DMS53 treated with DMSO at 0.1 percent for 48 hours (cell line): ENCODE measurements around the gene OPTN.
"Not testable (repeated sequence)": the region's sequence is repeated elsewhere in the genome, so short reads cannot be mapped to it uniquely, and the experiment has no call there.

ENCODE experiments used
- DNase-seq: peaks from one replicate; lab custom pipeline; 2025; ENCODE audit not compliant: unreplicated experiment; lab: John Stamatoyannopoulos, UW

Gene OPTN

DNA sequence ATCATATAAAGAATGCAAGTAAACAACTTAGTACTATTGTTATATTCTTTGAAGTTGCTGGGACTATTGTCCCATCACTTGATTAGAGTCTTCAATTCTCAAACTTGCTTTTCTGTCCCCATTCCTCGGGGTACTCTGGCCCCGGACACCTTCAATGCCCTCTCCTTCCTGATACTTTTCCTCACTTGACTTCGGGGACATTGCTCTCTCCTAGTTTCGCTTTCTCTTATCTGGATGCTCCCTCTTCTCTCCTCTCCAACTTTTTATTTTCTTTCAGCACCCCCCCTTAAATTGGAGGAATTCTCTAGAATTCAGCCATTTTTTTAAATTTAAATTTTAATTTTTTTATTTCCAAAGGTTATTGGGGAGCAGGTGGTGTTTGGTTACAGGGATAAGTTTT lies 10.6 kb upstream of the OPTN start:
- DNase-seq, result no peak

GRCh38 chr10:13090289-13090688 lies 9.7 kb upstream of the OPTN start:
- no peak for DNase-seq

DNA sequence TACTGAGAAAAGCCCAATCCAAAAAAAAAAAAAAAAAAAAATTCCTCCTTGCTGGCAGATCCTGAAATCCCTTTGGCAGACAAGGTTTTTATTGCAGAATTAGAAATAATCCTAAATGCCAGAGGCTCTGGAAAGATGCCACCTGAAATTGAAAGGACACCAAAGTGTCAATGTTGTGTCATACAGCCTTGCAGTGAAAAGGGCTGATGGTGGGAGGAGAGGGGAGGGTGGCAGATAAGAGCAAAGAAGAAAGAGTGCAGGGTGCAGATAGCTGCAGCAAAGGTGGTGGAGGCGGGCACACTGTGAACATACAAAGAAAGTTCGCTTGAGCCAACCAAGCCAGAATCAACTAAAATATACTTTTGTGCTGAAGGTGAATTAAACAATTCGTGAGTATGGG lies 8.2 kb upstream of the OPTN start:
- no peak for DNase-seq

GRCh38 chr10:13092291-13093102 lies 7.5 kb upstream of the OPTN start:
- DNase-seq, result no peak

- DNase-seq, result not testable (repeated sequence)
These were observed 5.9 kb upstream of the OPTN start for GRCh38 chr10:13094082-13094481.

GRCh38 chr10:13095094-13095493 lies 4.9 kb upstream of the OPTN start:
- no peak for DNase-seq

DNA sequence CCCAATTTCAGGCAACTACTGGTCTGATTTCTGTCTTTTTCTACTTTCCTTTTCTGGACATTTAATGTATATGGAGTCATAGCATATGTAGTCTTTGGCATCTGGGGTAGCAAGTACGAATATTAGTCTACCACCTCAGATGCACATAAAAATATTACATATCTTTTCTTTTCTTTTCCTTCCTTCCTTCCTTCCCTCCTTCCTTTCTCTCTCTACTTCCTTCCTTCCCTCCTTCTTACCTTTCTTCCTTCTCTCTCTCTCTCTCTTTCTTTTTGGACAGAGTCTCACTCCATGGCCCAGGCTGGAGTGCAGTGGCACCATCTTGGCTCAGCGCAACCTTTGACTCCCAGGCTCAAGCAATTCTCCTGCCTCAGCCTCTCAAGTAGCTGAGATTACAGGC lies 4.0 kb upstream of the OPTN start:
- DNase-seq, result no peak

DNA sequence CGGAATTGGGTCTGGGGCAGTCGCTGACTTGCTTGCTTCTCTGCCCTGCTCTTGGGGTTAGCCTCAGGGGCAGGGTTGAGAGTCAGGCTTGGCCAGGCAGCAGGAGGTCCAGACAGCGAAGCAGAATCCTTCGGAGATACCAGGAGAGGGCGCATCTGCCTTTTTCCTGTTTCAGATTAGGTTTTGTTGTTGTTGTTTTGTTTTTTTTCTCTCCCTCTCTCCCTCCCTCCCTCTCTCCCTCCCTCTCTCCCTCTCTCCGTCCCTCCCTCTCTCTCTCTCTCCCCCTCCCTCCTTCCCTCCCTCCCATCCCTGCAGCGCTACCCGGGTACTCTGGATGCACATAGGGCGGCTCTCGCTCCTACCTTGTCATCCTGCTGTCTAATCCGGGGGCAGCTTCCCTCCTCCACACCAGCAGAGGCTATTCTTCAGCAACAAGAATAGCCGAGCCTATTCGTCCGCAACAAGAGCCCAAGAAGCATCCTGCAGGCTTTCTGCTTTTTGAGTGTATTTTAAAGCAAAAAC lies 758 bp upstream of the OPTN start:
- DNase-seq, result peak; percentile 84

DNA sequence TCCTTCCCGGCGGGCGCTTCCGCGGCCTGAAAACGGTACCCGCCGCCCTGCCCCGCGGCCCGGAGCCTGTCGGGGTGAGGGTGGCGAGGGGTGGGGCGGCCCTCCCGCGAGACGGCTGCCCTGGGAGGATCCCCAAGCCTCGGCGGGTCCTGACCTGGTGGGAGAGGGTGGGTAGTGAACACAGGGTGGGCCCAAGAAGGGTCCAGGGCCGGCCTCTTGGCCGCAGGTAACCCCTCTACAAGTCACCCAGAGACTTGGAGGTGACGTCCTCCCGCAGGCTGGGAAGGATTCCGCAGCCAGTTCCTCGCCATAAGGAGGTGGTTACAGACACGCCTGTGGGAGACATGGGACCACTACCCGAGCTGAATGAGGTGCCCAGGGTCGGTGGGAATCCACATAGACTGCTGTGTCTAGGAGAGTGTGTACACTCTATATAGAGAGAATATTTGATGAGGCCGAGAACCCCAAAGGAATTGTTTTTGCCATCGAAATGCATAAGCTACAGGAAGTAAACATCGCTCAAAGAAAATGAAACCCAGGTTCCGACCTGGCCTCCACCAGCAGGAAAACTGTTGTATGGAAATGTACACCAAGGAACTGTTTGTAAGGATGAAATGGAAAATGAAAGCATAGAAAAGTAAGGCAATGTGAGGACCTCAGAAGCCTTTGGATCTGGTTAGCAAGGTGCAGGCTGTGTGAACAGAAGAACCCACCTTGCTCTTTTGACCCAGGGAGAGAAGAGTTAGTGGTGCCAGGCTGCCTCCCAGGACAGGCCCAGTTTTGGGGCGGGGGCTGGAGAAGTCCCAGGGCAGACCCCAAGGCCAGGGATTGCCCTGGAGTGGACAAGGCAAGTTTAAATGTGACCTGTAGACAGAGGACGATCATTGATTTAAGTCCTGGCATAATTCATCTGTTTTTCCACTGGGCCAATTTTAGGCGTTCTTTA lies 659 bp downstream of the OPTN start:
- DNase-seq, result peak; percentile 30

- DNase-seq, result no peak
These were observed 2.2 kb downstream of the OPTN start for GRCh38 chr10:13102002-13102794.

DNA sequence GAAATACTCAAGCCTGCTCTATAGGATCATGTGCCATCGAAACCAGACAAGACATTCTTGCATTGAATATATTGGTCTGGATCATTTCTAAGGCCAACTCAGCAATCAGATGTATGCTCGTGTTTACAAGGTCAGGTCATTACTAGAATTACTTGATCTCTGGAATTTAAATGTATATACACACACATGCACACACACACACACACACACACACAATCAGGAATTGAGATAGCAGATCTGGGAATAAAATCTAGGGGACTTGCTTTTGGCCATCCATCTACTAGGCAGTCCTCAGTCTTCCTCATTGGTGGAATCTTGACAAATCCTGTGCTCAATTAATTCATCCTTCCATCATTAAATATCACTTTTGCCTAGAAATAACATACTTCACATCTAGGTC lies 3.6 kb downstream of the OPTN start:
- no peak for DNase-seq

GRCh38 chr10:13104697-13105096 lies 4.7 kb downstream of the OPTN start:
- no peak for DNase-seq

DNA sequence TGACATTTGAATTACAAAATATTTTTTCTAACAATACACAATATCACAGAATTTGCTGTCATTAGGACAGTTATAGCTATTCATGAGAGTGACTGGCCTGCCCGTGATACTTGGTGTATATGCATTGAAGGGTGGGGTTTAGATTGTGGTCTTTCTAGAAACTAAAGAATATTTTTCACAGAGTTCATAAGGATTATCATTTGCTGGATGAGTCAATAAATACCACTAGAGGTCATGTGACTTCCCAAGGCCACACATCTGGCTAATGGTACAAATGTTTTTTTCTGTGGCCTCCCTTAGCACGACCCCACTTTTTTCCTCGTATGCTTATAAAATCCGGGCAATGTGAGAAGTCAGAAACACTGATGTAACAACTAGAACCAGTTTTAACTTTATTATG lies 5.2 kb downstream of the OPTN start:
- no peak for DNase-seq

DNA sequence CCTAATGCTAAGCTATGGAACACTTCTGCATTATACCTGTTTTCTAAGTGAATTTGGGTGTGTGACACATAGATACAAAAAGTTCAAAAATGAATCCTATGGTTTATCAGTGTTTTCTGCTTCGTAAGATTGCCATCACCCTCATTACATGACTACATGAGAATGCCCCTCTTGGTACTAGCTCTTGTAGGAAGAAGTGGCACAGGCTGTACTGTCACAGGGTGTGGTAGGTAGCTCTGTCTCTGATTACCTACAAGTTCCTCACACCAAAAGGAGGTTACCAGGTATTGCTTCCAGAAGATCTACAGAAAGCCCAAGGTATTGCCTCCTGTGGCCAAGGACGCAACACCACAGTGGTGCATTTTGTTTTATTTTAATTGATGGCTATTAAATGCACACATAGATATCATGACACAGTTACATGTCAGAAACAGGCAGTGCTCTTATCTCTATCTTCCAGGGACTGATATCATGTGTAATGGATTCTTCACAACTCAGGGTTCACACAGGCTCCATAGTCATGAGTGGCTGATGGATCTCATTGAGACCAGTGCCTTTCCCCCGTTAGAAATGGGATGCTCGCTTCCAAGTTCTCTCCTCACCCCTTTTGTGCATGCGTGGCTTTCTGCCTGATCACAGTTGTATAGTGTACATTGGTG lies 6.6 kb downstream of the OPTN start:
- no peak for DNase-seq

DNA sequence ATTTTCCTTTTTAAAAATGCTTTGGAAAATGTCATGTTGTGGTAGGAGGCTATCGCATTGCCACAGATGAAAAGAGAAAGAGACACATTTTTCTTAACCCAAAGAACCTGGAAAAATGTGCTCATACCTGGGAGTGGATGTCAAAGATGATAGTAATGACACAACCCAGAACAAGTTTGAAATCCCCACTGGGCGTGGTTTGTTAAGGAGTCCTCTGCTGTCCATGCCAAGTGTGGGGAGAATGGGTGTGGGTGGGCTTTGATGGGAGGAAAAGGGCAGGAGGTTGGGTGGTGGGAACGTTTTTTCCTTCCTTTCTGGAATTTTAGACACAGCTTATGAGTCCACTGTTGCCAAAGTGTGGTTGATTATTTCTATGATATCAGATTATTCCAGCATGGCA lies 10.9 kb downstream of the OPTN start:
- DNase-seq, result no peak

- DNase-seq, result no peak
These were observed 13.6 kb downstream of the OPTN start for GRCh38 chr10:13113544-13113943.

- no peak for DNase-seq
These were observed 16.2 kb downstream of the OPTN start for GRCh38 chr10:13115832-13116803.

- no peak for DNase-seq
These were observed 18.1 kb downstream of the OPTN start for GRCh38 chr10:13117841-13118783.
